Aorta (tissue), 5 donors: ENCODE results near the gene MRPS27. TPM values are rescaled to one million over a fixed set of nuclear protein-coding genes. Genes with fewer than 3 reads are reported as not detected.

Experiments
- ATAC-seq: fragments of 200-7000 bp; cut with Tn5 transposase; one replicate; pipeline ENCODE4 v1.9.1; 2022; ENCODE audit warnings: moderate library complexity; ENCODE audit not compliant: low FRiP score
- DNase-seq, 2 donors: peaks; one replicate each; pipeline ENCODE4 v3.0.0-alpha.2; 2020
- H3K27ac ChIP-seq, 2 donors: one replicate each; pipeline ENCODE4 v1.5.1; 2013; ENCODE audit warnings: low read length in 2 of 2, mild to moderate bottlenecking in 2 of 2, moderate library complexity in 2 of 2, control low read depth in 1 of 2, inconsistent platforms in 1 of 2, low read depth in 1 of 2
- H3K27me3 ChIP-seq, 2 donors: one replicate each; pipeline ENCODE4 v1.6.1; 2013; ENCODE audit warnings: control low read depth in 1 of 2, low read length in 1 of 2, mild to moderate bottlenecking in 1 of 2, moderate library complexity in 1 of 2; ENCODE audit not compliant: insufficient read depth in 2 of 2, control insufficient read depth in 1 of 2
- H3K36me3 ChIP-seq, 2 donors: one replicate each; pipeline ENCODE4 v1.6.1; 2013; ENCODE audit warnings: control low read depth in 1 of 2, low read length in 1 of 2, mild to moderate bottlenecking in 1 of 2; ENCODE audit not compliant: insufficient read depth in 2 of 2, control insufficient read depth in 1 of 2
- H3K4me1 ChIP-seq, 2 donors: one replicate each; pipeline ENCODE4 v1.6.1; 2013; ENCODE audit warnings: low read length in 2 of 2, control low read depth in 1 of 2, mild to moderate bottlenecking in 1 of 2, moderate library complexity in 1 of 2; ENCODE audit not compliant: insufficient read depth in 2 of 2, control insufficient read depth in 1 of 2
- H3K4me3 ChIP-seq, 2 donors: one replicate each; pipeline ENCODE4 v1.5.1; 2013; ENCODE audit warnings: low read length in 2 of 2, control low read depth in 1 of 2, mild to moderate bottlenecking in 1 of 2
- H3K9me3 ChIP-seq: one replicate; pipeline ENCODE4 v1.6.1; 2013; ENCODE audit warnings: mild to moderate bottlenecking, low read length; ENCODE audit not compliant: control insufficient read depth
- WGBS, 2 donors: extraction: QIAGEN DNeasy Blood & Tissue Kit; methylation state at CpG; one replicate each; pipeline ENCODE4 v1.1.7; 2013; 5-methylcytosine and 5-hydroxymethylcytosine counted together
- intact Hi-C, 2 donors: fragments of 100-400 bp; cut with DNase I; formaldehyde crosslinking; loops; one replicate each; pipeline versions ENCODE4 v1.14.2 to v1.15.0; 2022
- polyA plus RNA-seq, 2 donors: library from polyadenylated mRNA; stranded (reverse); fragments of 200-250 nt; gene quantifications; one replicate each; pipeline ENCODE4 v1.2.3, GENCODE V29; 2013
- total RNA-seq, 2 donors: library from RNA; stranded (reverse); fragmentation: NEBNext Ultra II Directional; extraction: Animal tissue kit (Norgen Biotek cat#: 25700); gene quantifications; one replicate each; pipeline ENCODE4 v1.2.1, GENCODE V29; 2021
- donor health status: healthy with polysubstance abuse.
- donor health status: Bipolar disorder and iron deficiency.
- donor health status: DM: no; HTN: no; CAD: no.
- donor health status: DM: no; HTN: no; CAD: no.
- donor health status: DM: yes; HTN: yes; CAD: no.

The MRPS27 gene
- total and polyA plus RNA-seq, 4 donors, result 22.5 to 42.1 (median 34.7) TPM

DNA sequence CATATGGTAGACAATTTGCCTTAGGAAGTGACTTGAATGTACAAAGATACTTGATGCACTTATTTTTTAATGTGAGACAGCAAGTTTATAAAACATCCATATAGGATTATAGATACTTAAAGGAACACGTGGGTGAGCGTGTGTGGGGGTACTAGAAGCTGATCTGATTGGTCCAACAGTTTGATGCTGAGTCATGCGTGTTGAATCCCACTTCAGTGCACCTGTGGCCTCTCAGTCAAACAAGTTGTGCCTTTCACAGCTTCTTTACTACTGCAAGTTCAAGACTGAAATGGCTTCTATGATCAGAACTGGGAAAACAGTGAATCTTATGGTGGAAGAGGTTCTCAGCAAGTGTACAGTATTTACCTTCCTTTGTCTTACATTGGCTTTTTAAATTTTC lies 113.9 kb downstream of the MRPS27 start:
- Histone ChIP-seq H3K4me3 (no peak overlapping the region), H3K9me3 (no peaks in the 10 kb centered on the region), H3K36me3 (peaks cover 13 to 15% of the 10 kb centered on the region in 2 donors), H3K4me1 (peaks cover 3 to 7% of the 10 kb centered on the region in 2 donors), H3K27me3 (no peaks in the 10 kb centered on the region), H3K27ac (no peak overlapping the region)
- ATAC-seq (no peak), DNase-seq (no peak)
- 48 to 64% methylated on average over 3 of the region's 3 CpGs for WGBS, 2 donors
- intact Hi-C loops, result loop anchor here in 1 of 2 donors (5.0 kb wide), 1 partner anchor 101 kb away; no protein-coding TSS in a partner anchor

DNA sequence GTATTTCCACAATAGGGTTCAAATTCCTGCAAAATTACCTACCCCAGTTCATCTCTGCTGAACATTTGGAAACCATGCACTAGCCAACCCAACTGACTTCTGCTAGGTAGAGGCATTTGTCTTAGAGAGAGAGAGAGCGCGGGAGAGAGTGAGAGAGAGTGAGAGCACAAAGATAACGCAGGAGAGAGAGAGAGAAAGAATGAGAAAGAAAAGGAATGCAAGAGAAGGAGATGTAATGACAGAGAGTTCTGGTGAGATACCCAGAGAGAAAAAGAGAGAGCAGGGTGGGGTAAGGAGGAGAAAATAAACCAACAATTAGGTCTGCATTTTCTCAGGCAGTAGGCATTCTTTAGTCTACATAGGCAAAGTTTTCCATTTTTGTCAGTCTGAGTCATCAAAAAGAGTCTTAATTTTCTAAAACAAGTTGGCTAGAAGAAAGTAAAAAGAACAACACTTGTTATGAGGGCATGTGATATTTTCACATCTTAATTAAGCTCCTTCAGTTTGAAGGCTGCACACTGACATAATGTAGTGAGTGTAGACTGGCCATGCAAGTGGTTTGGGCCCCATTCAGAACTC lies 114.5 kb downstream of the MRPS27 start:
- DNase-seq (no peak), ATAC-seq (no peak)
- Histone ChIP-seq H3K27me3 (no peaks in the 10 kb centered on the region), H3K27ac (no peak overlapping the region), H3K4me1 (peaks cover 3 to 7% of the 10 kb centered on the region in 2 donors), H3K4me3 (no peak overlapping the region), H3K36me3 (peaks cover 13 to 15% of the 10 kb centered on the region in 2 donors), H3K9me3 (no peaks in the 10 kb centered on the region)
- 92 to 94% methylated on average over 3 of the region's 3 CpGs for WGBS, 2 donors
- intact Hi-C loops, result loop anchor here in 1 of 2 donors (5.0 kb wide), 1 partner anchor 102 kb away; no protein-coding TSS in a partner anchor

DNA sequence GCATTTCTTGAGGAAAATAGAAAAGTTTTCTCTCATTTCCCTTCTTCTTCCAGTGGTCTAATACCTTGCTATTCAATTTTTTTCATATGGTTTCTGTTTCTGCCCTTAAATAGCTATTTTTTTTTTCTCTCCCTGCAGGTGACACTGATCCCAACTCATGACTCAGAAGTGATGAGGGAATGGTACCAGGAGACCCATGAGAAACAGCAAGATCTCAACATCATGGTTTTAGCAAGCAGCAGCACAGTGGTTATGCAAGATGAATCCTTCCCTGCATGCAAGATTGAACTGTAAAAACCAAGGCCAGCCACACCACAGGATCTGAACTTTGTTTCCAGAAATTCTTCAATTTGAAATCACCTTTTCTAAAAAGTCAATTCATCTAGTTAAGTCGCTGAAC lies 115.1 kb downstream of the MRPS27 start:
- no peaks in the 10 kb centered on the region for H3K27me3 ChIP-seq
- H3K4me1 ChIP-seq, result peaks cover 0 to 7% of the 10 kb centered on the region in 2 donors
- H3K36me3 ChIP-seq, result peaks cover 15% of the 10 kb centered on the region in 2 donors
- WGBS, 2 donors, result 94% methylated on average over 1 of the region's 1 CpG
- H3K9me3 ChIP-seq, result no peaks in the 10 kb centered on the region
- DNase-seq, result no peak
- intact Hi-C loops, result loop anchor here in 1 of 2 donors (5.0 kb wide), 1 partner anchor 102 kb away; no protein-coding TSS in a partner anchor
- H3K27ac ChIP-seq, result no peak overlapping the region
- H3K4me3 ChIP-seq, result no peak overlapping the region
- no peak for ATAC-seq

DNA sequence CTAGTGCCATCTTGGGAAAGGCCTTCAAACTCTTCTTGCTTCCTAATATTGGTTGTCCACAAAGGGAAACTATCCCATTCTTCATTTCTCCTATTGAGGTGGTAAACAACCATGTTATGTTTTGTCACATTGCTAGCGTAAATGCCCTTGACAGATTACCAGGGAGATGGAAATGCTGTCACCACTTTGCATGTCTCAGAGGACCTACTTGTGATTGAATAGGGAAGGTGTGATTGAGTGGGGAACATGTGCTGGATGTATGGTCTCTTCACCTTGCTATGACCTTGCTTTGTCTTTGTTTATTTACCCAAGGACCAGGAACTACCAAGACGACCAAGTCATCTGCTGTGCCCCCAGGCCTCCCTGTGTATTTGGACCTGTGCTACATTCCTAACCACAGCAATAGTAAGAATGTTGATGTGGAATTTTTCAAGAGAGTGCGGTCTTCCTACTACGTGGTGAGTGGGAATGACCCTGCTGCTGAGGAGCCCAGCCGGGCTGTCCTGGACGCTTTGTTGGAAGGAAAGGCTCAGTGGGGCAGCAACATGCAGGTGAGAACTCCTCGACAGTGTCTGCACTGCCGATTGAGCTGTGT lies 116.7 kb downstream of the MRPS27 start:
- no peaks in the 10 kb centered on the region for H3K9me3 ChIP-seq
- H3K27ac ChIP-seq, result peak overlapping the region in 1 of 2 donors; percentile 21
- intact Hi-C loops, result no loop called here
- no peak for ATAC-seq
- peaks cover 14 to 26% of the 10 kb centered on the region in 2 donors for H3K36me3 ChIP-seq
- 59 to 64% methylated on average over 8 of the region's 8 CpGs for WGBS, 2 donors
- H3K4me1 ChIP-seq, result peaks cover 0 to 7% of the 10 kb centered on the region in 2 donors
- no peak overlapping the region for H3K4me3 ChIP-seq
- no peak for DNase-seq
- H3K27me3 ChIP-seq, result no peaks in the 10 kb centered on the region

DNA sequence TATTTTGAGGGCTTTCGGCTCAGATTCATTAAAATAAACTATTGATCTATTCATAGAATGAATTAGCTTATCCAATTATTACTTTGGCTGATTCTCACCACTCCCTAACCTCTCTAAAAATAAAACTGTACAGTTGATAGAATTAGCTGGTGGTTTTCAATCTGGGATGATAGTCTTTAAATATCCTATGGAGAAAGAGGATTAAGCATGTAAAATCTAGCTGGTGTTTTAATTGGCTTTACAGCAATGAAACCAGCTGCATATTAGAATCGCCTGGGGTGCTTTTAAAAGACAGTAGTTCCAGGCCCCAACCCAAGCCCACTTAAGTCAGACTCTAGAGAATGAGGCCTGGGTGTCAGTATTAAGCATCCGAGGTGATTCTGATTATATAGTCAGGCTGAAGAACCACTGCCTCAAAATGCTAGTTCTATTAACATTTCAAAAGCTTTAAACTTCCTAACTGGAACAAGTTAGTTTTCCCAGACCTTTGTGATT lies 117.7 kb downstream of the MRPS27 start:
- no peak overlapping the region for H3K4me3 ChIP-seq
- DNase-seq, result no peak
- peak overlapping the region in 1 of 2 donors; percentile 43 for H3K27ac ChIP-seq
- H3K4me1 ChIP-seq, result peaks cover 0 to 7% of the 10 kb centered on the region in 2 donors
- 18 to 34% methylated on average over 3 of the region's 3 CpGs for WGBS, 2 donors
- ATAC-seq, result no peak
- H3K36me3 ChIP-seq, result peaks cover 14 to 30% of the 10 kb centered on the region in 2 donors
- no peaks in the 10 kb centered on the region for H3K27me3 ChIP-seq
- no peaks in the 10 kb centered on the region for H3K9me3 ChIP-seq
- intact Hi-C loops, result no loop called here

DNA sequence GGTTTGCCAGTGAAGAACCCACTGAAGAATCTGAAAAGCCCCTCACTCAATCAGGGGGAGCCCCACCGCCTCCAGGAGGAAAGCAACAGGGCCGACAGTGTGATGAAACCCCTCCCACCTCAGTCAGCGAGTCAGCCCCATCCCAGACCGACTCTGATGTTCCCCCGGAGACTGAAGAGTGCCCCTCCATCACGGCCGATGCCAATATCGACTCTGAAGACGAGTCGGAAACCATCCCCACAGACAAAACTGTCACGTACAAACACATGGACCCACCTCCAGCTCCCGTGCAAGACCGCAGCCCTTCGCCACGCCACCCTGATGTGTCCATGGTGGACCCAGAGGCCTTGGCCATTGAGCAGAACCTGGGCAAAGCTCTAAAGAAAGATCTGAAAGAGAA lies 120.4 kb downstream of the MRPS27 start:
- intact Hi-C loops, result loop anchor here in 1 of 2 donors (5.0 kb wide), 1 partner anchor 48 kb away; no protein-coding TSS in a partner anchor

DNA sequence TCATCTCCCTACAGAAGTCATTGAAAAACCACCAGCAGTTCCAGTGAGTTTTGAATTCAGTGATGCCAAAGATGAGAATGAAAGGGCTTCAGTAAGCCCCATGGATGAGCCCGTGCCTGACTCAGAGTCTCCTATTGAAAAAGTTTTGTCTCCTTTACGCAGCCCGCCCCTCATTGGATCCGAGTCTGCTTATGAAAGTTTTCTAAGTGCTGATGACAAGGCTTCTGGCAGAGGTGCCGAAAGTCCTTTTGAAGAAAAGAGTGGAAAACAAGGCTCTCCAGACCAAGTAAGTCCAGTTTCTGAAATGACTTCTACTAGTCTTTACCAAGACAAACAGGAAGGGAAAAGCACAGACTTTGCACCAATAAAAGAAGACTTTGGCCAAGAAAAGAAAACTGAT lies 122.6 kb downstream of the MRPS27 start:
- DNase-seq (peak in 1 of 2 donors; percentile 58), ATAC-seq (peak; percentile 54)
- H3K27me3 ChIP-seq, result no peaks in the 10 kb centered on the region
- H3K4me1 ChIP-seq, result peaks cover 0 to under 1% of the 10 kb centered on the region in 2 donors
- intact Hi-C loops, result loop anchor here in 1 of 2 donors (5.0 kb wide), 1 partner anchor 50 kb away; no protein-coding TSS in a partner anchor
- no peaks in the 10 kb centered on the region for H3K9me3 ChIP-seq
- peaks cover 9 to 24% of the 10 kb centered on the region in 2 donors for H3K36me3 ChIP-seq
- no peak overlapping the region for H3K4me3 ChIP-seq
- 11 to 25% methylated on average over 5 of the region's 5 CpGs for WGBS, 2 donors
- H3K27ac ChIP-seq, result no peak overlapping the region

More for the DNA sequence above, 120.4 kb downstream of the MRPS27 start:
- ATAC-seq, result no peak
- Histone ChIP-seq H3K27ac (peak overlapping the region in 1 of 2 donors; percentile 44), H3K27me3 (no peaks in the 10 kb centered on the region), H3K36me3 (peaks cover 10 to 26% of the 10 kb centered on the region in 2 donors), H3K4me3 (no peak overlapping the region), H3K9me3 (no peaks in the 10 kb centered on the region), H3K4me1 (peaks cover 0 to 2% of the 10 kb centered on the region in 2 donors)
- DNase-seq, result no peak
- WGBS, 2 donors, result 91% methylated on average over 15 of the region's 15 CpGs

DNA sequence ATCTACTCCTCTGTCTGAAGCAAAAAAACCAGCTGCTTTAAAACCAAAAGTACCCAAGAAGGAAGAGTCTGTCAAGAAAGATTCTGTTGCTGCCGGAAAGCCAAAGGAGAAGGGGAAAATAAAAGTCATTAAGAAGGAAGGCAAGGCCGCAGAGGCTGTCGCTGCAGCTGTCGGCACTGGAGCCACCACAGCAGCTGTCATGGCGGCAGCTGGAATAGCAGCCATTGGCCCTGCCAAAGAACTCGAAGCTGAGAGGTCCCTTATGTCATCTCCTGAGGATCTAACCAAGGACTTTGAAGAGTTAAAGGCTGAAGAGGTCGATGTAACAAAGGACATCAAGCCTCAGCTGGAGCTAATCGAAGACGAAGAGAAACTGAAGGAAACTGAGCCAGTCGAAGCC lies 124.5 kb downstream of the MRPS27 start:
- Histone ChIP-seq H3K36me3 (peaks cover 12 to 23% of the 10 kb centered on the region in 2 donors), H3K4me1 (peaks cover 0 to 4% of the 10 kb centered on the region in 2 donors), H3K4me3 (no peak overlapping the region), H3K27ac (no peak overlapping the region), H3K27me3 (no peaks in the 10 kb centered on the region), H3K9me3 (no peaks in the 10 kb centered on the region)
- WGBS, 2 donors, result 97% methylated on average over 10 of the region's 10 CpGs
- DNase-seq (no peak), ATAC-seq (no peak)
- intact Hi-C loops, result loop anchor here in 1 of 2 donors (5.0 kb wide), 1 partner anchor 52 kb away; no protein-coding TSS in a partner anchor
